Naive thymus-derived CD4-positive, alpha-beta T cell (primary cell): ENCODE data around the gene KIF15. TPM values are rescaled to one million over a fixed set of nuclear protein-coding genes. Genes with fewer than 3 reads are reported as not detected.

Source experiments
- ATAC-seq: fragments of 150-1000 bp; cut with Tn5 transposase; 2 replicates; pipeline ENCODE4 v1.10.0; 2021; ENCODE audit warnings: mild to moderate bottlenecking, moderate library complexity
- CTCF ChIA-PET: fragments of 350-600 bp; sonication (Branson Sonifier 250); formaldehyde crosslinking; loops from one replicate; lab custom pipeline; 2021; ENCODE audit warnings: antibody characterized with exemption; lab: Charles Lee
- POLR2A ChIA-PET: fragments of 350-600 bp; sonication (Branson Sonifier 250); formaldehyde crosslinking; loops from one replicate; lab custom pipeline; 2021; ENCODE audit warnings: antibody characterized with exemption, inconsistent platforms; lab: Charles Lee
- DNase-seq, 9 donors: peaks; one replicate each; pipeline versions ENCODE4 v3.0.0 to v3.0.0-alpha.2; 2020 to 2022; ENCODE audit warnings: mixed read lengths in 1 of 9
- H3K27ac ChIP-seq: one replicate; pipeline ENCODE4 v1.7.0; 2013; ENCODE audit warnings: mild to moderate bottlenecking, low read depth, low read length, moderate library complexity
- H3K27me3 ChIP-seq, 2 donors: one replicate each; pipeline ENCODE4 v1.7.0; 2013; ENCODE audit warnings: low read length in 2 of 2, mild to moderate bottlenecking in 2 of 2, moderate library complexity in 2 of 2; ENCODE audit not compliant: control insufficient read depth in 2 of 2, insufficient read depth in 2 of 2
- H3K36me3 ChIP-seq, 3 experiments: 1 replicate in 2 of 3; 2 replicates in 1 of 3; pipeline ENCODE4 v1.7.0; 2013; ENCODE audit warnings: low read length in 3 of 3, mild to moderate bottlenecking in 3 of 3, moderate library complexity in 1 of 3; ENCODE audit not compliant: insufficient read depth in 3 of 3, control insufficient read depth in 2 of 3
- H3K4me1 ChIP-seq, 2 donors: one replicate each; pipeline ENCODE4 v1.7.0; 2013; ENCODE audit warnings: low read length in 2 of 2, mild to moderate bottlenecking in 2 of 2, moderate library complexity in 1 of 2; ENCODE audit not compliant: control insufficient read depth in 2 of 2, insufficient read depth in 2 of 2
- H3K4me3 ChIP-seq: 2 replicates; pipeline ENCODE4 v1.7.0; 2013; ENCODE audit warnings: mild to moderate bottlenecking, low read length
- H3K9me3 ChIP-seq, 3 experiments: 1 replicate in 2 of 3; 2 replicates in 1 of 3; pipeline ENCODE4 v1.7.0; 2013; ENCODE audit warnings: low read length in 3 of 3; ENCODE audit not compliant: control insufficient read depth in 2 of 3
- H3K27ac Mint-ChIP-seq, 9 donors: one replicate each; pipeline ENCODE4 v1.8.0; 2020 to 2022; ENCODE audit warnings: mixed read lengths in 9 of 9, mild to moderate bottlenecking in 8 of 9, moderate library complexity in 5 of 9, inconsistent platforms in 2 of 9
- H3K27me3 Mint-ChIP-seq, 5 donors: one replicate each; pipeline ENCODE4 v1.8.0; 2021 to 2022; ENCODE audit warnings: mixed read lengths in 5 of 5, mild to moderate bottlenecking in 1 of 5
- H3K36me3 Mint-ChIP-seq, 5 donors: one replicate each; pipeline ENCODE4 v1.8.0; 2020 to 2022; ENCODE audit warnings: mixed read lengths in 5 of 5, mild to moderate bottlenecking in 3 of 5, inconsistent platforms in 1 of 5
- H3K4me1 Mint-ChIP-seq, 7 donors: one replicate each; pipeline ENCODE4 v1.8.0; 2020 to 2022; ENCODE audit warnings: mixed read lengths in 7 of 7, mild to moderate bottlenecking in 3 of 7, inconsistent platforms in 1 of 7
- H3K4me3 Mint-ChIP-seq, 10 donors: one replicate each; pipeline ENCODE4 v1.8.0; 2020 to 2022; ENCODE audit warnings: mild to moderate bottlenecking in 10 of 10, mixed read lengths in 10 of 10, moderate library complexity in 6 of 10, inconsistent platforms in 2 of 10
- H3K9me3 Mint-ChIP-seq, 11 donors: one replicate each; pipeline ENCODE4 v1.8.0; 2020 to 2022; ENCODE audit warnings: mixed read lengths in 11 of 11, mild to moderate bottlenecking in 4 of 11, inconsistent platforms in 1 of 11, moderate library complexity in 1 of 11
- intact Hi-C, 2 donors: fragments of 100-400 bp; cut with micrococcal nuclease; formaldehyde crosslinking; loops; one replicate each; pipeline ENCODE4 v1.15.1; 2023
- polyA plus RNA-seq, 2 donors: library from polyadenylated mRNA; unstranded; fragments of 300-500 nt; fragmentation: Illumina TruSeq; gene quantifications; one replicate each; pipeline ENCODE4 v1.2.3, GENCODE V29; 2021
- total RNA-seq, 6 experiments: library from RNA in 5 of 6; stranded (reverse) in 5 of 6; gene quantifications; 1 replicate in 5 of 6; 2 replicates in 1 of 6; pipeline ENCODE4 v1.2.3 and lab custom pipeline; 2021 to 2026

Gene KIF15
- total and polyA plus RNA-seq, 7 experiments from 2014 or later = 0.11 to 31.9 (median 0.27) TPM; not detected in 1

GRCh38 chr3:44764248-44764647 lies 2.7 kb downstream of the KIF15 start:
- Mint-ChIP-seq H3K27ac (no peak overlapping the region), H3K4me1 (peaks cover 8 to 30% (median 20%) of the 10 kb centered on the region in 7 donors), H3K9me3 (peaks cover 0 to 25% (median 6%) of the 10 kb centered on the region in 11 donors), H3K27me3 (peaks cover 0 to 7% (median 4%) of the 10 kb centered on the region in 5 donors), H3K4me3 (no peak overlapping the region), H3K36me3 (peaks cover 0 to 62% (median 11%) of the 10 kb centered on the region in 5 donors)
- H3K4me1 ChIP-seq = peaks cover 0 to 6% of the 10 kb centered on the region in 2 donors
- H3K36me3 ChIP-seq = peaks cover 0 to 4% (median 0%) of the 10 kb centered on the region in 3 experiments
- ChIA-PET POLR2A (no interaction called here), CTCF (interaction anchor here (0.6 kb wide), 1 partner anchor 283 kb away, joined by 3 read pairs; no protein-coding TSS in a partner anchor)
- H3K27ac ChIP-seq = no peak overlapping the region
- intact Hi-C loops = loop anchor here (5.0 kb wide), 3 partner anchors 463 to 1072 kb away; partner anchors contain the start of genes ABHD5 (in 1 of the 2), SACM1L (in 1 of the 2) and TMEM158 (in 1 of the 2)
- no peak for ATAC-seq
- DNase-seq = no peak
- H3K9me3 ChIP-seq = no peaks in the 10 kb centered on the region
- no peak overlapping the region for H3K4me3 ChIP-seq
- no peaks in the 10 kb centered on the region for H3K27me3 ChIP-seq

- intact Hi-C loops = no loop called here
- Histone ChIP-seq H3K27me3 (no peaks in the 10 kb centered on the region), H3K9me3 (peaks cover 0 to 13% (median 3%) of the 10 kb centered on the region in 3 experiments), H3K36me3 (no peaks in the 10 kb centered on the region), H3K4me3 (no peak overlapping the region), H3K27ac (no peak overlapping the region), H3K4me1 (no peaks in the 10 kb centered on the region)
- DNase-seq = no peak
- CTCF ChIA-PET = no interaction called here
- peaks cover 0 to 3% (median 0%) of the 10 kb centered on the region in 7 donors for H3K4me1 Mint-ChIP-seq
- H3K27ac Mint-ChIP-seq = no peak overlapping the region
- no peak for ATAC-seq
- POLR2A ChIA-PET = no interaction called here
- peaks cover 0 to 75% (median 12%) of the 10 kb centered on the region in 5 donors for H3K36me3 Mint-ChIP-seq
- H3K4me3 Mint-ChIP-seq = no peak overlapping the region
- H3K27me3 Mint-ChIP-seq = peaks cover 0 to 4% (median 4%) of the 10 kb centered on the region in 5 donors
- H3K9me3 Mint-ChIP-seq = peaks cover 5 to 41% (median 16%) of the 10 kb centered on the region in 11 donors
Measured at GRCh38 chr3:44771424-44772098, 10.0 kb downstream of the KIF15 start.

- CTCF ChIA-PET = no interaction called here
- H3K4me1 Mint-ChIP-seq = peaks cover 0 to 3% (median 0%) of the 10 kb centered on the region in 7 donors
- no peak overlapping the region for H3K27ac Mint-ChIP-seq
- POLR2A ChIA-PET = no interaction called here
- ATAC-seq (no peak), DNase-seq (no peak)
- H3K4me1 ChIP-seq = no peaks in the 10 kb centered on the region
- intact Hi-C loops = no loop called here
- H3K9me3 ChIP-seq = peaks cover 0 to 13% (median 3%) of the 10 kb centered on the region in 3 experiments
- no peak overlapping the region for H3K4me3 Mint-ChIP-seq
- no peaks in the 10 kb centered on the region for H3K36me3 ChIP-seq
- peaks cover 0 to 73% (median 10%) of the 10 kb centered on the region in 5 donors for H3K36me3 Mint-ChIP-seq
- H3K27me3 ChIP-seq = no peaks in the 10 kb centered on the region
- H3K27me3 Mint-ChIP-seq = peaks cover 0 to 3% (median 2%) of the 10 kb centered on the region in 5 donors
- peaks cover 5 to 41% (median 16%) of the 10 kb centered on the region in 11 donors for H3K9me3 Mint-ChIP-seq
- H3K27ac ChIP-seq = no peak overlapping the region
- no peak overlapping the region for H3K4me3 ChIP-seq
Measured at GRCh38 chr3:44772099-44772442, 10.5 kb downstream of the KIF15 start.

DNA sequence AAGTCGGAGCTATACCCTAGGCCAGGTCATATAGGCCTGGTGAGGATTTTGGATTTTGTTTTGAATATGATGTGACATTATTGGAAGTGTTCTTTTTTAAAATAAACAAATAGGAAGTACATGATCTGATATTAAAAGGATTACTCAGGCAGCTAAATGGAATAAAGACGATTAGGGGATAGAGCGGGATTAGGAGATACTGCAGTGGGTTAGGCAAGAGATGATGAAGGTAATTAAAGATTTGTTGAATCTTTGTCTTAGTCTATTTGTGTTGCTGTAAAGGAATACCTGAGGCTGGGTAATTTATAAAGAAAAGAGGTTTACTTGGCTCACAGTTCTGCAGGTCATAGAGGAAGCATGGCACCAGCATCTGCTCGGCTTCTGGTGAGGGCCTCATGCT lies 21.3 kb downstream of the KIF15 start:
- Histone ChIP-seq H3K27me3 (no peaks in the 10 kb centered on the region), H3K36me3 (no peaks in the 10 kb centered on the region), H3K9me3 (no peaks in the 10 kb centered on the region), H3K27ac (no peak overlapping the region), H3K4me3 (no peak overlapping the region), H3K4me1 (no peaks in the 10 kb centered on the region)
- DNase-seq (no peak), ATAC-seq (no peak)
- CTCF ChIA-PET = no interaction called here
- Mint-ChIP-seq H3K4me3 (no peak overlapping the region), H3K9me3 (no peaks in the 10 kb centered on the region), H3K36me3 (peaks cover 0 to 41% (median 0%) of the 10 kb centered on the region in 5 donors), H3K27ac (no peak overlapping the region), H3K27me3 (no peaks in the 10 kb centered on the region), H3K4me1 (no peaks in the 10 kb centered on the region)
- POLR2A ChIA-PET = no interaction called here
- intact Hi-C loops = no loop called here

- Mint-ChIP-seq H3K9me3 (no peaks in the 10 kb centered on the region), H3K36me3 (peaks cover 0 to 24% (median 0%) of the 10 kb centered on the region in 5 donors), H3K4me3 (no peak overlapping the region), H3K4me1 (no peaks in the 10 kb centered on the region), H3K27ac (no peak overlapping the region), H3K27me3 (no peaks in the 10 kb centered on the region)
- no peaks in the 10 kb centered on the region for H3K4me1 ChIP-seq
- no peaks in the 10 kb centered on the region for H3K36me3 ChIP-seq
- H3K9me3 ChIP-seq = no peaks in the 10 kb centered on the region
- H3K27me3 ChIP-seq = no peaks in the 10 kb centered on the region
- no peak for ATAC-seq
- H3K27ac ChIP-seq = no peak overlapping the region
- POLR2A ChIA-PET = no interaction called here
- CTCF ChIA-PET = no interaction called here
- no peak overlapping the region for H3K4me3 ChIP-seq
- intact Hi-C loops = no loop called here
- no peak for DNase-seq
Measured at GRCh38 chr3:44795197-44795596, 33.6 kb downstream of the KIF15 start.

- intact Hi-C loops = no loop called here
- H3K4me3 Mint-ChIP-seq = no peak overlapping the region
- no peaks in the 10 kb centered on the region for H3K9me3 ChIP-seq
- H3K27ac Mint-ChIP-seq = no peak overlapping the region
- no peaks in the 10 kb centered on the region for H3K27me3 ChIP-seq
- H3K4me1 ChIP-seq = no peaks in the 10 kb centered on the region
- no peaks in the 10 kb centered on the region for H3K36me3 ChIP-seq
- H3K27ac ChIP-seq = no peak overlapping the region
- H3K36me3 Mint-ChIP-seq = peaks cover 0 to 17% (median 0%) of the 10 kb centered on the region in 5 donors
- H3K4me3 ChIP-seq = no peak overlapping the region
- no peaks in the 10 kb centered on the region for H3K9me3 Mint-ChIP-seq
- no peaks in the 10 kb centered on the region for H3K4me1 Mint-ChIP-seq
- ATAC-seq (no peak), DNase-seq (no peak)
- H3K27me3 Mint-ChIP-seq = no peaks in the 10 kb centered on the region
- ChIA-PET CTCF (no interaction called here), POLR2A (no interaction called here)
Measured at GRCh38 chr3:44802011-44802410, 40.4 kb downstream of the KIF15 start.

DNA sequence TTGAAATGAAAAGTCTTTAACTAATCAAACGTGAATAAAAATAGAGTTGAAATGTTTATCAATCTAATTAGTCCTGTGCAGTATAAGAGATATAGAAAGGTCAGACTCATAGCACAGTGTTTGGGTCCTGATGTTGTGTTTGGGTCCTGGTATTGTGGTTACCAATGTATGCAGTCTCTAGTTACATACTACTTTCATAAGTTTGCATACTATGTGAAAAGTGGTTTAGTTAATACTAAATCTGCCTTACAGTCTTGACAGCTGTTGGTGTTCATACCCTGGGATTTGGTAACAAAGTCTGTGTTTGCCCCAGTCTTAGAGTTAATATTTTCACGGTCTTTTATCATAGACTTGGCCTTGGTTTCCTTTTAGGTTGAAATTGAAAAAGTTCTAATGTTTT lies 41.7 kb downstream of the KIF15 start:
- no peak overlapping the region for H3K4me3 Mint-ChIP-seq
- H3K4me1 Mint-ChIP-seq = no peaks in the 10 kb centered on the region
- ChIA-PET POLR2A (no interaction called here), CTCF (no interaction called here)
- H3K27ac Mint-ChIP-seq = no peak overlapping the region
- intact Hi-C loops = no loop called here
- Histone ChIP-seq H3K9me3 (no peaks in the 10 kb centered on the region), H3K4me1 (no peaks in the 10 kb centered on the region), H3K36me3 (no peaks in the 10 kb centered on the region), H3K27ac (no peak overlapping the region), H3K27me3 (no peaks in the 10 kb centered on the region), H3K4me3 (no peak overlapping the region)
- ATAC-seq = no peak
- DNase-seq = no peak
- peaks cover 0 to 19% (median 0%) of the 10 kb centered on the region in 5 donors for H3K36me3 Mint-ChIP-seq
- H3K9me3 Mint-ChIP-seq = no peaks in the 10 kb centered on the region
- no peaks in the 10 kb centered on the region for H3K27me3 Mint-ChIP-seq
